TTC549 (cell line): ENCODE results near the gene IKZF1.

Experiments used
- FAIRE-seq: peaks from 2 replicates; lab custom pipeline; 2012; peaks lifted over from hg19 to GRCh38; lab: Jason Lieb, UNC

Gene IKZF1

DNA sequence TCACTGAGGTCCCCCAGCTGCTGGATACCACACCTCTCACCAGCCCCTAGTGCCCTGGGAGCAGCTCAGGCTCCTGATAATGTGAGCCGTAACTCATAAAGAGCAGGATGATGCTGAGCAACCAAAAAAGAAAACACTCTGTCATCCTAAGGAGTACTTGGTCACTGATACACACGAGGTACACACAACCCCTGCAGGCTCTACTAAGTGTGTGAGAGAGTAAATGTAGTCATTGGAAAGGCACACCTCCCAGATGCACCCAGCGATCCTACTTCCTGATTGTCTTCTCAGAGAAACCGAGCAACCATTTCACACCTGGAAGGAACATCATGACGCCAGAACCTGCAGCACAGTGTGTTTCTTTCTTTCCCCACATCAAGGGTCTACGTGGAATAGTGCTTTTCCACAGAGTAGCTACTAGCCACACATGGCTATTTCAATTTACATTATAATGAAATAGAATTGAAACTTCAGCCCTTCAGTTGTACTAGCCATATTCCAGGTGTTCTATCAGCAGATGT lies 111.4 kb downstream of the IKZF1 start:
- no peak for FAIRE-seq

DNA sequence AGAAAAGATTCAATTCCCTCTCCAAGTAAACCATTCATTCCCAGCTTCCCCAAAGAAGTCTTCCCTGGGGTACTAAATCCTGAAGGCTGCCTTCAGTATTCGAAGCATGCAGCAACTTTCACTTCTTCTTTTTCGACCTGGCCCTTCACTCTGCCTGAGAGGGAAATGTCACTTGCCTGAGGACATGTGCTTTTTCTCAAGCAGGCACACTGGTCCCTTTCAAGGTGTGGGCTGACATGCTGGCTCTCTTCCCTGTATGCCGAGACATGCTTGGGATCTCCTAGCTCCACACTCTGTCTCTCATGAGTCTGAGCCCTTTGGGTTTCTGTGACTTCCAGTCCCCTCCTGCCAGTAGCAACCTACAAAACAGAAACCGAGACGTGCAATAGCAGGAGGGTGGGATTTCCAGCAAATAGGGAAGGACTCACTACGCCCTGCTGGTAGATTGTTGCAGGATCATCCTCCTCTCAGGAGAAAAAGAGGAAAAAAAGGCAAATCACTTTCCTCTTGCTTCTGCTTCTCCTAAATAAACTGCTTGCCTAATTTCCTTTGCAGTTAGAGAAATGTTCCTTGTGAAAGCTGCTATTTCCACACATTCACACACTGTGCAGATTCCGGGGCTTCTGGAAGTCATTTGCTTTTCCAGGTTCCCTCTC lies 112.1 kb downstream of the IKZF1 start:
- FAIRE-seq = no peak

DNA sequence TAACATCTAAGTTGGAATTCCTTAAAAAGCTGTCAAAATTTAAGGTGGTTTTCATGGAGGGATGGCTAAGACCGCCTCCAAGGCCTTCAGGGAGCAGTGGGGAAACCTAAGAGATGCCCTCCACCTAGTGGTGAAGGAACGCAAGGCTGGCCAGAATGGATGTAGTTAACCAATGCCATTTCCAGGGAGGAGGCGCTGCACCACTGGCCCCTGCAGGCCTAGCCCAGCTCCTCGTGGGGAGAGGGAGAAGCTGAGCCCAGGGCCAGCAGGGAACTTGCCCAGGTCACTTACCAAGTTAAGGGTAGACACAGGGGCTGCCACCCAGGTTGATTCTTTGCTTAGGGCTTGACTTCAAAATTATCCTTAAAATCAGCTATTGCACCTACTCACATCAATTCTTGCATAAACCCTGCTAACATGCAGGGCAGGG lies 113.6 kb downstream of the IKZF1 start:
- peak; percentile 43 for FAIRE-seq

DNA sequence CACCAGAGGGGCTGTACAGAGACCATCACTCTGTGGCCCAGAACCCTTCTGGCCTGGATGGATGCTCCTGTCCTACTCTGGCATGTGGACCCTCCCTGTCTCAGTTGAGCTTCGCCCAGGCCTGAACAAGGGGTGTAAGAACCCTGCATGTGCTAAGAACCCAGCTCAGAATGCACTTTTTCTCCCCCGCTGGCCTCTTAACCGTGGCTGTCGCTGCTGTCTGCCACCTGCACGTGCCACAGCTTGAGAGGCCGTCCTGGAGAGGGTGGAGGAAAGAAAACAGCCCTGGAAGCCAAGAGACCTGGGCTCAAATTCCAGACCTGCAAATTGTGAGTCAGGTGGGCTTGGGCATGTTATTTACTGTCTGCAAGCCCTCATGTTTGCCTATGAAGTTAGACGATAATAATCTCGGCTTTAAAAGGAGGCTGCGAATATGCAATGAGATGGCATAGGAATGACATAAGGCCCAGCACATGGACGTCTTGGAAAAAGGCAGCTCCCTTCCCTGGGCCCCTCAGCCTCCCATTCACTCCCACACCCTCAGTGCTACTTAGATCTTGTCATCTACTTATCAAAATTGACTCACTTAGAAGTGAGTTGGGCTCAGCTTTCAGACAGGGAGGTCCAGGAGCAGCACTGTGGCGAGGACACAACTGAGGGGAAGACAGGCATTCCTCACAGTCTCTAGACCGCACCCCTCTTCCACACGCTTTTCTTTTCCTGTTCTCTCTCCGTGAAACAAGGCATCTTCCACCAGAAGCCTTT lies 114.2 kb downstream of the IKZF1 start:
- no peak for FAIRE-seq

DNA sequence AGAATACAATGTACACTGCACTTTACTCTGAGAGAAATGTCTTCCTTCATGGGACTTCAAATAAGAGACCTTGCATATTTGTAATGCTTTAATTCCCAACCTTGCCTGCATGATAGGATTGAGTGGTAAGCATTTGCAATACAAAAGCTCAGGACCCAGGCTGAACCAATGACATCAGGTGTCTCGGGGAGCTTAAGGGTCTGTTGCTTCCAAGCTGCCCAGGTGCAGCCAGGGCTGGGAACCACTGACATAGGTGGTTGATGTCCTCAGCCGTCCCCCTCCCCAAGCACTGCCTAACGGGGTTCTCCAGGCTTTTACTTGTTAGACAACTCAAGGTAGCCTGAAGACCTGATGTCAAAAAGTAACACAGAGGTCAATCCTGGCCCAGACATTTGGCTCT lies 116.5 kb downstream of the IKZF1 start:
- no peak for FAIRE-seq

DNA sequence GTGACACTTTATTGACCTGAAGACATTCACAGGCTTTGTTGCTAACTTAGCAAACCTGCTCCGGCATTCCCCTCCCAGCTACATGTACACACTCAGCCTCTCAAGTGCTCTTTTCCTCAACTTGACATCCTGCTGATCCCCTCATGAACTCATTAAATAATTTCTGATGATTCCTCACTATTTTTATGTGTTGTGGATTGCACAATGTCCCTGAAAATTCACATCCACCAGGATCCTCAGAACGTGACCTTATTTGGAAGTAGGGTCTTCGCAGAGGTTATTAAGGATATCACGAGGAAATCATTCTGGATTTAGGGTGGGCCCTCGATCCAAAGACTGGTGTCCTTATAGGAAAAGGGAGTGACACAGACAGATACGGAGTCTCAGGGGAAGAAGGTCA lies 118.3 kb downstream of the IKZF1 start:
- no peak for FAIRE-seq

DNA sequence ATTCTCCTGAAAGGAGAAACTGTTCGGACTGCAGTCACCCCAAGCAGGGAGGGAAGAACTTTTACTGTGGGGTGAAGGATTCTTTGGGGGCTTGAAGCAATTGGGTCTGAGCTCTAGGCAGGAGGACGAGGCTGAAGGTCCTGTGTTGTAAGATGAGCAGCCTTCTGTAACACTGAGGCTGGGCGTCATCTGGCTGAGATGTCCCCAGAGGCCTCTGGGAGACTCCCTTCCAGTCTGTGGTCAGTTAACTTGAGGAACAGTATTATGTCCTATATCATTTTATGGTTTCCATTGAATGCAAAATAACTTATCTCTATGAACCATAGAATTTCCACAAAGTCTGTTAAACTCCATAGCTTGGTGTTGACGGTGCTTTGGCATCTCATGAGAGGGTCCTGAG lies 119.3 kb downstream of the IKZF1 start:
- FAIRE-seq = no peak

DNA sequence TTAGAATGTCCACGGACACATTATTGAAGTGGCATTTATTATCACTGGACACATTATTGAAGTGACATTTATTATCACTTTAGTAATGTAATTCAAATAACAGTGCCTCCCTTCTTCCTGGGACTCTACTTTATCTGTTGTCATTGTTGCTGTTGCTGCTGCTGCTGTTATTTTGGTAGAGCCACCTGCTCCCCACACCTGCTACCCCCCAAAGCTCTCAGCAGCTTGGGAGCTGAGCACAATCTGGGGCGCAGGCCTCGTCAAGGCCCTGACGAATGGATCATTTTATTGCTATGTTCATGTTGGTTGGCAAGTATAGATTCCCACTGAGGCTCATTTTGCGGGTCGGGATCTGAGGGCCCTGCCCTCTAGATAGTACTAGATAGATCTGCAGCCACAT lies 120.8 kb downstream of the IKZF1 start:
- no peak for FAIRE-seq

DNA sequence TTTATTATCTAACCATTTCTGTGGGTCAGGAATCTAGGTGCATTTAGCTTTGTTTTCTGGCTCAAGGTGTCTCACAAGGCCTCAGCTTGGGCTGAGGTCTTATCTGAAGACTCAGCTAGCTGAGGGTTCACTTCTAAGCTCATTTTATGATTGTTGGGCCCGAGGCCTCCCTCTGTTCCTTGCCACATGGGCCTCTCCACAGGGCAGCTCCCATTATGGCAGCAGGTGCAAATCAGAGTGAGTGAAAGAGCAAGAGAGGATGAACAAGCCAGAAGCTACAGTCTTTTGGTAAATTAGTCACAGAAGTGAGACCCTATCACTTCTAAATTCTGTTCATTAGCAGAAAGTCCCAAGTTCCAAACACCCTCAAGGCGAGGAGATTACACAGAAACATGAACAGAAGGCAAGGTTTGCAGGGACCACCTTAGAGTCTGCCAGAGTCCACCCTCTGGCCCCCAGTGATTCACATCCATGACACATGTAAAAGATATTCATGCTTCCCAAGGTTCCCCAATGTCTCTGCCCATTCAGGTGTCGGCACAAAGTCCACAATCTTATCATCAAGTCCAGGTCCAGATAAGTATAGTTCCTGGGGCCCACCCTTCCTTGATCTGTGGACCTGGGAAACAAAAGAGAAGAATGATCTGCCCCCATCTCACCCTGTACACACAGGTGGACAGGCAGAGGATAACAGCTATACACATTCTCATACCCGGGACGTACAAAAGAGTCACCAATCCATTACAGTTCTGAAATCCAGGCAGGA lies 121.9 kb downstream of the IKZF1 start:
- no peak for FAIRE-seq

DNA sequence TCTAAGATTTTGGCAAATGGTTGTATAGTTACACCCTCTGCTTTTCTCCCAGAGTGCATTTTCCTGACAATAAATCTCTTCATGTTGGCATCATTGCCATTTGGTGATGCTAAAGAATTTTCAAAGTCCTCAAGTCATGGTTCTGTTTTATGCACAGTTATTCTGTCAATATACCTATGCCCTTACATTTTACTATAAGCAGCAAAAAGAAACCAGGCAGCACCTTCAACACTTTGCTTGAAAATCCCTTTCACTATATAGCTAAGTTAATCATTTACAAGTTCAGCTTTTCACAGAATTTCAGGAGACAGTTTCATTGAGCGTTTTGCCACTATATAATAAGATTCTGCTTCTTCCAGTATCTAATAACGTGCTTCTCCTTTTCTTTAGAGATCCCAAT lies 123.0 kb downstream of the IKZF1 start:
- no peak for FAIRE-seq

DNA sequence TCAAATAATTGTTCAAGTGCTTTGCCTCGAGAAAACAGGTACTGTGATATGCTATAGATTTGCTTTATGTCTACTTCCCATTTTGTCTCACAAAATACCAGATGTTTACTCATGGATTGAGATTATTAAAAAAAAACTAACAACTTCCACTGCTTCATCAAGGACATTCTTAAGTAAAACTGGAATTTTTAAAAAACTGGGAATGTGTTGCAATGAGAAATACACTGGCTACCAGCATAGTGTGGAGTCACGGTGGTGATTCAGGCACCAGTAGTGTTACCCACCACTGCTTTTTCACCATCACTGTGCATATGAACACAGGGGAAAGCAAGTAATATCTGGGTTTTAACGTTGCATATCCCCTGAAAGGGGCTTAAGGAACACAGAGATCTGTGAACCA lies 124.4 kb downstream of the IKZF1 start:
- no peak for FAIRE-seq

DNA sequence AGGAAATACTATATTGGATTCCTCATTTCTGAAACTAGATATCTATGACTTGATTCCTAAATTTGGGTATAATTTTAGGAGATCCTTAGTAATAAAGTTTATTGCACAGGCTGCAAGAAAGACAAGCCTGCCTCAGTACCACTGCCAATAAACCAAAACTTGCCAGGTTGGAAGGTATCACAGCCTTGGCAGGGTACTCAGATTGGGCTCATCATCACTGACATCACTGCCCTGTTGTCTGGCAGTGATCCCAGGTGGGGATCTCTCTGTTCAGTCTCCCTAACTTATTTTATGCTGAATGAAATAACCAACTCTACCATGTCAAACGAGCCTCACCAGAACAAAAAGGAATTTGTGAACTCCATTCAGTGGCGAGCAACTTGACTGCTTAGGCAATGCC lies 126.8 kb downstream of the IKZF1 start:
- FAIRE-seq = no peak

DNA sequence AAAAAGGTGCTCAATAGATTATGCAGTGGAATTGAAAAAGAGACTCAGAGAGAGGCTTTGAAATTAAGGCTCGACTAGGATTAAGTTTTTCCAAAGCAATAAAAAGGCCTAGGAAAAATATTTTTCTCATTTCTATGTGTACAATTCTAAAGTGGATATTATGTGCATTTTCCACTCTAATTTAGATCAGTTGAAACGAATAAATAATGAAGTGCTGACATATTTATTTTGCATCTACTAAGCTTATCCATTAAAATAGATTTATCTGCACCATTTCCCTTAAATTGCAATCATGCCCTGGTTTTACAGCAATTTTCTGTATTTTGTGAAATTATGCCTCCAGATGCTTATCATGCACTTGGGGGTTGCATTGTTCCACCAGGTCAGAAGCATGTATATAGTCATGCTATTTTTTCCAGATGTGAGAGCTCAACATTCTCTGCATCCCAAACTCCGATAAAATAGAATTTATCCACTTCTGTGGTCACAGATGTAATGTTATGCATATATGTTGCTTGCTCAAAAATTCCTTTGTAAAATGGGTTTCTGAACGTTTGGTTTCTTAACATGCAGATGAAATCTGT lies 127.3 kb downstream of the IKZF1 start:
- no peak for FAIRE-seq

DNA sequence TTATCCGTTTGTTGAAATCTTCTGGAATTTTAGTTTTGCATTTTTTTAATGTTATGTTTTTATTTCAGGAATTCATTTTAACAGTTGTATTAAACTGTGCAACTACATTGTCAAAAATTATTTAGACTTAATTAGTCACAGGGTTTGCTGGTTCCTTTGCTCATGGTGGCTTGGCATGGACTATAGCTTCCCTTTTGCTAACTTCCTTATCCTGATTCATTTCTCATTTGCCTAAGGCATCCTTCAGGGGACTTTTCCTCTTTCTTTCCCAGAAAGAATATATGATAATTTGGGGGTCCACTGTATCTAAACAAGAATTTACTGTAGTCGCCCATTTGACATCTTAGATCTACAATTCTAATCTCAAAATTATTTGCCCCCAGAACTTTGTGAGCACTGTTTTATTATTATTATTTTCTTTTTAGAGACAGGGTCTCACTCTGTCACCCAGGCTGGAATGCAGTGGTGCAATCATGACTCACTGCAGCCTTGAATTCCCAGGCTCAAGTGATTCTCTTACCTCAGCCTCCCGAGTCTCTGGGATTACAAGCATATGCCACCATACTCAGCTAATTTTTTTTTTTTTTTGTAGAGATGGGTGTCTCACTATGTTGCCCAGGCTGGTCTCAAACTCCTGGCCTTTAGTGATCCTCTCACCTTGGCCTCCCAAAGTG lies 131.8 kb downstream of the IKZF1 start:
- no peak for FAIRE-seq

DNA sequence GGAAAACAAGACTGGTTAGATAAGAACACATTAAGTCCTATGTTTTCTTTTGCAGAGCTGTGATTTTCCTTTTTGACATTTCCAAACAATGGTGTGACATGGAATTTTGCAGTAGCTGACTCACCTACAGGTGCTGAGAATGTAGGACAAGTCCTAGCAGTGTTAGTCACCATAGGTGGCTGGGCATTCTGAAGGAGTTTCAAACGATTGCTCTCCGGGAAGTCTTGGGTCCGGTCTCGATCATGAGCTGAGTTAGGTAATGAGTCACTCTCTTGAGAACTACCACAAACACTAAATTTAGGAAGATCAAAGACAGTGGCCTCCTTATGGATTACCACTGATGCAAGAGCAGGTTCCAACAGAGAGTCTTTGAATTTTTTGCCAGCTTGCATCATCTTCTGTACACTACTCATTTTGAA lies 142.0 kb downstream of the IKZF1 start:
- FAIRE-seq = no peak

DNA sequence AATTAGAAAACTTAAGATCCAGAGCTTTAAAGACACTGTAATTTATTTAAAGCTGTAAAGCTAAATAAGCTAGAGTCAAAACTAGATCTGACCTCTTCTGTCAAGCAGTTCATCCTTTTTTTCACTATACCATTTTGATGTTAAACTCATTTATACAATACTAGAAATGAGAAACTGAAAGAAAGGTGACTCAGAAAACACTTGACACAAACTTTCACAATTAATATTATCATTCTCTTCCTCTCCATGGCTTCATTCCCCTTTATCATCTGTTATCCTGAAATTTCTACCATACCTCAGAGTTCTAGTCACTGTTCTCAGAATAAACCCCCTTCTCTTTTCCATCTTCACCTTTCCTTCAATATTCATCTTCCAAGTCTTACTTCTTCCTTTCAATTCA lies 144.3 kb downstream of the IKZF1 start:
- FAIRE-seq = no peak

DNA sequence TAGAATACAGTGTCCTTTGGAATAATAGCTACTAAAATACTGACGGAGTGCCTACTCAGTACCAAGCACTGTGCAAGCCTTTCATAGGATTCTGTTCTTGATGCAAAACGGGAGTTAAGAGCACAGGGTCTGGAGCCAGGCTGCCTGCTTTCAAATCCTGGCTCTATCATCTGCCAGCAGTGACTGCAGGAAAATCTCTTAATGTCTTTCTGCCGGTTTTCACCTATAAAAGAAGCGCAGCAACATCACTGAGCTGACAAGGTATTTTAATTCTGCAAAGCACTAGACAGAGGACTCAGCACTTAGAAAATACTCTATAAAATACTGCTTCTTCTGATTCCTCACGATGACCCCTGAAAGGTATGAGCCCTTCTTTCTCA lies 145.0 kb downstream of the IKZF1 start:
- FAIRE-seq = no peak

DNA sequence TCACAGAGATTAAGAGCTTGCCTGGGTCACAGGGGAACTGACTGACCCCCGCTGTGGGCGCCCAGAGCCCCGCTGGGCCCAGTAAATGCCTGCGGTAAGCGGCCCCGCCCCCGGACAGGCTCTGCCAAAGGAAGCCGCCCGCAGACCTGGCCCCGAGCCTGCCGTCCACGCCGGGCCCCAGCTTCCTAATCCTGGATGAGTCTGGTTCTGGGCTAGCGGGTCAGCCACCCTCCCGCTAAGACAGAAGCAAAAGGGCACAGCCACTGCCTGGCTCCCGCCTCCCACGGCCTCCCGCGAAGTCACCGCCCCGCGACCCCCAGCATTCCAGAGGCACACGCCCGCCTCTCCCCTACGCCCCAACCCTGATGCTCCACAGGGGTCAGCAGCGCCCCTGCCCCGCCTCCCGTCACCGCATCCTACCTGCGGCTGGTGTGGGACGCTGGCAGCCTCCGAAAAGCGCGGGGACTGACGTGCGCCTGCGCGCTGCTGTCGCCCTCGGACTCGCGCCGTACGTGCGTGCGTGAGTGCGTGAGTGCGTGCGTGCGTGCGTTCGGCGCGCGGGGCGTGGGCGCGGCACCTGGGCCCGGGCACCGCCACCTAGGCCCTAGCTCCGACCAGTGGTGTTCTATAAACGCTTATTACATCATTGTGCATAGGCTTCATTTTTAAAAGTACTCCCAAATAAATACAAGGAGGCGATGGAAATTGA lies 145.5 kb downstream of the IKZF1 start, which contains the start of gene FIGNL1:
Gene FIGNL1 (minus strand): TSS at position 470 of the 709 bp plus-strand sequence. CDS start 3,063 bp downstream, outside the sequence.
- no peak for FAIRE-seq

DNA sequence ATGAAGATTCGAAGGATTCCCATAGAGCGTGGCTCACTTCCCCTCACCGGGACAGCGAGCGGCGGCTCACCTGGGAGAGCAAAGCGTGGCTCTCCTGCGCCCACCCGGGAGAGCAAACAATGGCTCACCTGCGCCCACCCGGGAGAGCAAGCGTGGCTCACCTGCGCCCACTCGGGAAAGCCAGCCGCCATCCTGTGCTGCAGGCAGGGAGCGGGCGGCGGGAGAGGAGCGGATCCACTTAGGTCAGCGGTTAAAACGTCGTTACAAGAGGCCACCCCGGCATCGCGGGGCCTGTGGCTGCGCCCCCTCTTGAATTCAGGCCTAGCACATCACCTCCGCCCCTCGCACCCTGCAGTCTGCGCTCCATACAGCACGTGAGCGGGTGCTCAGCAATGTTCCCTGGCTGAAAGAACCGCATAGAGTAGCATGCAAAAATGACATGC lies 146.1 kb downstream of the IKZF1 start:
- no peak for FAIRE-seq
